Measurements from ENCODE around the gene STPG1. TPM values are rescaled to one million over a fixed set of nuclear protein-coding genes. Genes with fewer than 3 reads are reported as not detected.
"Not testable (repeated sequence)": the region's sequence is repeated elsewhere in the genome, so short reads cannot be mapped to it uniquely, and the experiment has no call there.

STPG1 gene
- total and polyA plus RNA-seq, 9 of the 15 experiments (the other 6 are each of a cell fraction or from before 2014, with no cell fraction given), result 5.0 to 11.9 (median 8.3) TPM

GRCh38 chr1:24446446-24446845 is 32.9 kb upstream of the STPG1 start:
- H3K27ac ChIP-seq (ENCODE audit: extremely low read depth, low read depth, low read length); BruUV-seq (replicated peaks); H2AFZ ChIP-seq (ENCODE audit: low read depth, low read length); intact Hi-C loops (cut with micrococcal nuclease); POLR2A ChIA-PET; H4K20me1 ChIP-seq (replicated peaks; ENCODE audit: control insufficient read depth, insufficient read depth, low read length); H3K9me3 ChIP-seq (replicated peaks; ENCODE audit: control insufficient read depth, insufficient read depth, low read depth, low read length); H3K4me2 ChIP-seq (ENCODE audit: insufficient read depth, low read length); H3K4me3 ChIP-seq; ATAC-seq; DNase-seq (ENCODE audit: extremely low read depth in 1 of 4, low spot score in 3 of 4); H3K79me2 ChIP-seq (ENCODE audit: control insufficient read depth, insufficient read depth, low read length); H3K9me1 ChIP-seq (ENCODE audit: control insufficient read depth, insufficient read depth, low read length); FAIRE-seq; H3K9ac ChIP-seq (ENCODE audit: insufficient read depth in 1 of 2, low read depth in 2 of 2, low read length in 2 of 2); H3K4me1 ChIP-seq (replicated peaks in 1 of 2; ENCODE audit: control insufficient read depth in 2 of 2, insufficient read depth in 2 of 2, low read length in 2 of 2); H3K27me3 ChIP-seq (ENCODE audit: control insufficient read depth in 2 of 2, insufficient read depth in 2 of 2, low read length in 2 of 2); in situ Hi-C loops (cut with MboI): not testable (repeated sequence)
- 65% methylated on average over 2 of the region's 2 CpGs for WGBS (ENCODE audit: insufficient coverage, low coverage, missing lambda C conversion rate)
- peaks cover 57% of the 10 kb centered on the region for H3K36me3 ChIP-seq (ENCODE audit: control insufficient read depth, insufficient read depth, low read length)
- CTCF ChIA-PET (ENCODE audit: low intra/inter-chr PET ratio), result interaction anchor here (0.6 kb wide), 1 partner anchor 83 kb away, joined by 5 read pairs; no protein-coding TSS in a partner anchor

GRCh38 chr1:24443241-24443656 is 29.7 kb upstream of the STPG1 start:
- Histone ChIP-seq H3K4me3 (no peak overlapping the region), H4K20me1 (replicated peaks; ENCODE audit: control insufficient read depth, insufficient read depth, low read length) (0 out of 2 replicates have a peak, but pooled peaks cover 3% of the 10 kb centered on the region), H3K9me1 (ENCODE audit: control insufficient read depth, insufficient read depth, low read length) (no peaks in the 10 kb centered on the region), H3K4me1 (replicated peaks in 1 of 2; ENCODE audit: control insufficient read depth in 2 of 2, insufficient read depth in 2 of 2, low read length in 2 of 2) (peaks cover 5 to 10% of the 10 kb centered on the region in 2 experiments; a peak in 4 of 5 replicates), H3K9me3 (replicated peaks; ENCODE audit: control insufficient read depth, insufficient read depth, low read depth, low read length) (no peaks in the 10 kb centered on the region), H3K9ac (ENCODE audit: insufficient read depth in 1 of 2, low read depth in 2 of 2, low read length in 2 of 2) (no peak overlapping the region), H3K27ac (ENCODE audit: extremely low read depth, low read depth, low read length) (no peak overlapping the region), H3K36me3 (ENCODE audit: control insufficient read depth, insufficient read depth, low read length) (peaks cover 42% of the 10 kb centered on the region), H3K27me3 (ENCODE audit: control insufficient read depth in 2 of 2, insufficient read depth in 2 of 2, low read length in 2 of 2) (no peaks in the 10 kb centered on the region), H2AFZ (ENCODE audit: low read depth, low read length) (no peak overlapping the region), H3K79me2 (ENCODE audit: control insufficient read depth, insufficient read depth, low read length) (peaks cover 4% of the 10 kb centered on the region; the same call in 1 of the 3 replicates), H3K4me2 (ENCODE audit: insufficient read depth, low read length) (no peak overlapping the region)
- DNase-seq (ENCODE audit: extremely low read depth in 1 of 4, low spot score in 3 of 4) (no peak), ATAC-seq (no peak), FAIRE-seq (no peak)
- BruUV-seq (replicated peaks), result no TSS peak
- 49% methylated on average over 2 of the region's 2 CpGs for WGBS (ENCODE audit: insufficient coverage, low coverage, missing lambda C conversion rate)
- intact Hi-C loops (cut with micrococcal nuclease) (no loop called here), in situ Hi-C loops (cut with MboI) (no loop called here)
- ChIA-PET CTCF (ENCODE audit: low intra/inter-chr PET ratio) (no interaction called here), POLR2A (interaction anchor here (0.9 to 1.5 kb wide), 7 partner anchors 11 to 282 kb away, joined by 3 to 8 read pairs (median 4); no protein-coding TSS in a partner anchor)
- TF ChIP-seq ZNF561 (CRISPR knock-in tag; conservative IDR thresholded peaks at IDR 0.05), result no peak
- TF ChIP-seq ZNF695 (CRISPR knock-in tag; IDR thresholded peaks at IDR 0.05), result no peak
- TF ChIP-seq ASH1L (IDR thresholded peaks at IDR 0.05; ENCODE audit: borderline replicate concordance, low read depth, partially characterized antibody), result no peak
- TF ChIP-seq, protein P1, sequence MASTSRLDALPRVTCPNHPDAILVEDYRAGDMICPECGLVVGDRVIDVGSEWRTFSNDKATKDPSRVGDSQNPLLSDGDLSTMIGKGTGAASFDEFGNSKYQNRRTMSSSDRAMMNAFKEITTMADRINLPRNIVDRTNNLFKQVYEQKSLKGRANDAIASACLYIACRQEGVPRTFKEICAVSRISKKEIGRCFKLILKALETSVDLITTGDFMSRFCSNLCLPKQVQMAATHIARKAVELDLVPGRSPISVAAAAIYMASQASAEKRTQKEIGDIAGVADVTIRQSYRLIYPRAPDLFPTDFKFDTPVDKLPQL (IDR thresholded peaks at IDR 0.05; ENCODE audit: extremely low read depth, insufficient read length), result no peak
- TF ChIP-seq MCM3 (IDR thresholded peaks at IDR 0.05), result no peak
- TF ChIP-seq, protein P2, sequence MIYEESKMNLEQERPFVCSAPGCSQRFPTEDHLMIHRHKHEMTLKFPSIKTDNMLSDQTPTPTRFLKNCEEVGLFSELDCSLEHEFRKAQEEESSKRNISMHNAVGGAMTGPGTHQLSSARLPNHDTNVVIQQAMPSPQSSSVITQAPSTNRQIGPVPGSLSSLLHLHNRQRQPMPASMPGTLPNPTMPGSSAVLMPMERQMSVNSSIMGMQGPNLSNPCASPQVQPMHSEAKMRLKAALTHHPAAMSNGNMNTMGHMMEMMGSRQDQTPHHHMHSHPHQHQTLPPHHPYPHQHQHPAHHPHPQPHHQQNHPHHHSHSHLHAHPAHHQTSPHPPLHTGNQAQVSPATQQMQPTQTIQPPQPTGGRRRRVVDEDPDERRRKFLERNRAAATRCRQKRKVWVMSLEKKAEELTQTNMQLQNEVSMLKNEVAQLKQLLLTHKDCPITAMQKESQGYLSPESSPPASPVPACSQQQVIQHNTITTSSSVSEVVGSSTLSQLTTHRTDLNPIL (CRISPR knock-in tag; IDR thresholded peaks at IDR 0.05), result no peak
- TF ChIP-seq, protein P3, sequence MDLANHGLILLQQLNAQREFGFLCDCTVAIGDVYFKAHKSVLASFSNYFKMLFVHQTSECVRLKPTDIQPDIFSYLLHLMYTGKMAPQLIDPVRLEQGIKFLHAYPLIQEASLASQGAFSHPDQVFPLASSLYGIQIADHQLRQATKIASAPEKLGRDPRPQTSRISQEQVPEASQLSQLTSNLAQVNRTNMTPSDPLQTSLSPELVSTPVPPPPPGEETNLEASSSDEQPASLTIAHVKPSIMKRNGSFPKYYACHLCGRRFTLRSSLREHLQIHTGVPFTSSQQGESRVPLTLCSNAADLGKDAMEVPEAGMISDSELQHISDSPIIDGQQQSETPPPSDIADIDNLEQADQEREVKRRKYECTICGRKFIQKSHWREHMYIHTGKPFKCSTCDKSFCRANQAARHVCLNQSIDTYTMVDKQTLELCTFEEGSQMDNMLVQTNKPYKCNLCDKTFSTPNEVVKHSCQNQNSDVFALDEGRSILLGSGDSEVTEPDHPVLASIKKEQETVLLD (IDR thresholded peaks at IDR 0.05), result no peak
- TF ChIP-seq, protein P4, sequence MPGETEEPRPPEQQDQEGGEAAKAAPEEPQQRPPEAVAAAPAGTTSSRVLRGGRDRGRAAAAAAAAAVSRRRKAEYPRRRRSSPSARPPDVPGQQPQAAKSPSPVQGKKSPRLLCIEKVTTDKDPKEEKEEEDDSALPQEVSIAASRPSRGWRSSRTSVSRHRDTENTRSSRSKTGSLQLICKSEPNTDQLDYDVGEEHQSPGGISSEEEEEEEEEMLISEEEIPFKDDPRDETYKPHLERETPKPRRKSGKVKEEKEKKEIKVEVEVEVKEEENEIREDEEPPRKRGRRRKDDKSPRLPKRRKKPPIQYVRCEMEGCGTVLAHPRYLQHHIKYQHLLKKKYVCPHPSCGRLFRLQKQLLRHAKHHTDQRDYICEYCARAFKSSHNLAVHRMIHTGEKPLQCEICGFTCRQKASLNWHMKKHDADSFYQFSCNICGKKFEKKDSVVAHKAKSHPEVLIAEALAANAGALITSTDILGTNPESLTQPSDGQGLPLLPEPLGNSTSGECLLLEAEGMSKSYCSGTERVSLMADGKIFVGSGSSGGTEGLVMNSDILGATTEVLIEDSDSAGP (CRISPR knock-in tag; IDR thresholded peaks at IDR 0.05), result no peak
- TF ChIP-seq NFXL1 (CRISPR knock-in tag; IDR thresholded peaks at IDR 0.05), result no peak
- no peak for TF ChIP-seq BRCA1 (IDR thresholded peaks at IDR 0.05)
- TF ChIP-seq BRCA1 (CRISPR knock-in tag; IDR thresholded peaks at IDR 0.05), result no peak
